Measurements from ENCODE around the gene MYO3B.
"Not testable (repeated sequence)": the region's sequence is repeated elsewhere in the genome, so short reads cannot be mapped to it uniquely, and the experiment has no call there.

MYO3B gene

DNA sequence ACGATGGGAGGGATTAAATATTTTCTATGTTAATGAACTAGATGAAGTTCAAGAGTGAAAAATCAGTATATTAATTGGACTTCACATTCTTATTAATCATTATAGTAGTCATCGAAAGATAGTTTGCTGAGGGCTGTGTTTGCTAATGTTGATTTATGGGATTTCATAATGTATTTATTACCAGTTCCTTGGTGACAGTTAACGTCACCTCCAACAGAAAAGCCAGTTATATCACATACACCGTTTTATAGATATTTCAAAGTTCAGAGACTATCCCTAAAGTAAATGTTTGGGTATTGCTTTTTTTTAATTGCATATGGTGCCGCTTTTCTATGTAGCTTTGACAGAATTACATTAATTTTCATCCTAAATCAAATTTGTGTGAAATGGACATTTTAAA, 487.8 kb downstream of the MYO3B start:
- DNase-seq: no peak

DNA sequence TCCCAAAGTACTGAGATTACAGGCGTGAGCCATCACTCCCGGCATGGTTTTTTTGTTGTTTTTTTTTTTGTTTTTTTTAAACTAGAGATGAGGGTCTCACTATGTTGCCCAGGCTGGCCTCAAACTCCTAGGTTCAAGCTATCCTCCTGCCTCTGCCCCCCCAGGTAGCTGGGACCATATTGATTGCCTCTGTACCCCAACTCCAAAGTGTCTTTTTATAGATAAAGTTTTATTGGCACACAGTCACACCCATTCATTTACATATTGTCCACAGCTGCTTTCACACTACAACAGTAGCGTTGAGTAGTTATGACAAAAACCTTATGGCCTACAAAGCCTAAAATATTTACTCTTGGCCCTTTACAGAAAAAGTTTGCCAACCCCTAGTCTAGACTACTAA, 492.0 kb downstream of the MYO3B start:
- no peak for DNase-seq

DNA sequence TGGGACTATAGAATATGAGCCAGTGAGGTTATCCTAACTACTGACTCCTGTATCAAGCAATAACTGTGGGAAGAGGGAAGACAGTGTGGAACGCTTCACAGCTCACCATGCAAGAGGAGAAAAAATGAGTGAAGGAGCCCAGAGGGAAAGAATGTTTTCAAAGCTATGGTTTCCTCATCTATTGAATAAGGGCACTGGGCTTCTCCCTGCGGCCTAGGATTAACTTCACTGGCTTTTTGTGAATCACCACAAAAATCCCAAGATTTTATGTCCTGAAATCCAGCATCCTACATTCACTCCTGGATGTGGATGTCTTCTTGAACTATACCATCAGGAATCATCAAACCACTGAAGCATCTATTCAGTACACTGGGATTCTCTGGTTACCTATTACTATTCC, 492.7 kb downstream of the MYO3B start:
- no peak for DNase-seq

DNA sequence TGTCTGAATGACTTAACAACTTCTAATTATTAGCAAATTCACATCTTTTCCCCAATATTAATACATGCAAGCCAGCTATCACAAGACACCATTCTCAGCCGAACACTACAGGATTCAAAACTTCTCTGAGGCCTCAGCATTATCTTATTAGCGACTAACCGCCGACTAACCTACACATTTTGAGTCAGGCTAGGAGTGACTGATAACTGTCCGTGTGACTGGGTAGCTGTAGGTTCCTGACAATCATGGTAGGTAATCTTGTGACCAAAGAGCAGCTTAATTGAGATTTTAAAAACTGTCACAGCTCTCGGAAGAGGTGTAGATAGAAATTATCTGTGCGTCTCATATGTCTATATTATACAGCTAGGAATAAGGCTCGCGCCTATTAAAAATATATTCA, 493.1 kb downstream of the MYO3B start:
- no peak for DNase-seq

GRCh38 chr2:170674282-170674681, 496.3 kb downstream of the MYO3B start:
- DNase-seq: not testable (repeated sequence)

- no peak for DNase-seq
Measured at GRCh38 chr2:170675701-170676100, 497.8 kb downstream of the MYO3B start.

- DNase-seq: no peak
Measured at GRCh38 chr2:170679607-170680079, 501.7 kb downstream of the MYO3B start.

DNA sequence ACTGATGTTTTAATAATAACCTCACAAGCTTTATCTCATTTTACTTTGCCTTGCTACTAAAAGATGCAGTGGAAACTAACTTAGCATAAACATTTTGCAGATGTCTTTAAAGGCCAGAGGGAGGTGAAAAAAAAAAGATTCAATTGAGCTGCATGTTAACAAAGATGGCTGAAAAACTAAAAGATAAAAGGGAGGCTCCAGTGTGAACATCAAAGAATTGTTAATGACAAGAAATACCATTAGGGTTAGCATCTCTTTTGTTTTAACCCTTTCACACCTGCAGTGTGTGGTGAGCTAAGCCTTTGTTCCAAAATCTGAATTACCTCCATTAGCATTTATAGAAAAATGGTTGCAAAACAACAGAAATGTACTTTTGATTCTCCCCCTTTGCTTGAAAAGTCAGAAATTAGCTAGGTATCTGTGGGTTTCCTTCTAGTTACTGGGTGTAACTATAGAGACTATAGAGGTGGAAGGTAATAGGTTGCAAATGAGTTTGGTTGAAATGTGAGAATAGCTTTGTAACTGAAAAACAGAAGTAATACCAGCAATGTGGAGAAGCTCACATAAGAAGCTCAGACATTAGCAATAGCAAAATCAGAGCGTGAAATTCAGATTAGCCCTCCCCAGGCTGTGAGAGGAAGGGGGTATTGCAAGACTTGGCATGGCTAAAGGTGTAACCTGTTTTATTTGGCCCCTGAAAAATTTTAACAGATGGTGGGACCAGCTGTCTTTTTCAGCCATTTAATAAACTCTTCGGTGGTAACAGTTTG, 502.4 kb downstream of the MYO3B start:
- DNase-seq: no peak

DNA sequence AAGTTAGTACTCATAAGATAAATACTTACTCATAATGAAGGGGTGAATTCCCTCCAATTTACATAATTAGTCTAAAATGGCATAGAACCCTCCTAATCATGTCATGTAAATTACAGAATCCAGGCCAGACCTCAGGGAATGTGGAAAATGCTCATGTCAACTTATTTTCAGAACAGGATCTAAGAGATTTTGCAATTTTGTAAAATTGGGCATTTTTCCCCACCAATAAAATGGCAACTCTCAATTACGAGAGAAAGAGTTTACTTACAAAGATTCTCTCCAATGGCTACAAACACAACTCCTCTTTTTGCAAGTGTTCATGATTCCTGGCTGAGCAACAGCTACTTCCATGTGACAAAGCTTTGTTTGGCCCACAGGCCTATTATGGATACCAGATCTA, 503.4 kb downstream of the MYO3B start:
- no peak for DNase-seq

DNA sequence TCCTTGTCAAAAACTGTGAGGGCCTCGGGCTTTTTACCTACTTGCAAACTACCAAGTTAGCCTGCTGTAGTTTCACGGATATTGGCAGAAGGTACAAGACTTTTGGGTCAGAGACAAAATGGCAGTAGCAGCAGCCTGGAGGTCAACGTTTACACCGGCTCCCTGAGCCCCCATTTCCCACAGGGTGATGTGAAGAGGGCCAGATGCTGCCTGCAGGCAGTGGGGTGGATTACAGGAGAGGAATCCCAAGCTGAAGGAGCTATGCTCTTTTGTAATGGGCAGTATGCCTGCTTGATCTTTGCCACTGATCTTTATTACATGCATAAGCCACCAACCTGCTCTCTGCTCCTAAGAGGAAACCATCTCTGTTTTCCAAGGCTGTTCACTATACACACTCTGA, 507.6 kb downstream of the MYO3B start:
- no peak for DNase-seq

GRCh38 chr2:170689481-170689880, 511.5 kb downstream of the MYO3B start:
- DNase-seq: no peak

- no peak for DNase-seq
Measured at GRCh38 chr2:170690640-170691039, 512.7 kb downstream of the MYO3B start.

- DNase-seq: no peak
Measured at GRCh38 chr2:170694316-170694715, 516.4 kb downstream of the MYO3B start.

DNA sequence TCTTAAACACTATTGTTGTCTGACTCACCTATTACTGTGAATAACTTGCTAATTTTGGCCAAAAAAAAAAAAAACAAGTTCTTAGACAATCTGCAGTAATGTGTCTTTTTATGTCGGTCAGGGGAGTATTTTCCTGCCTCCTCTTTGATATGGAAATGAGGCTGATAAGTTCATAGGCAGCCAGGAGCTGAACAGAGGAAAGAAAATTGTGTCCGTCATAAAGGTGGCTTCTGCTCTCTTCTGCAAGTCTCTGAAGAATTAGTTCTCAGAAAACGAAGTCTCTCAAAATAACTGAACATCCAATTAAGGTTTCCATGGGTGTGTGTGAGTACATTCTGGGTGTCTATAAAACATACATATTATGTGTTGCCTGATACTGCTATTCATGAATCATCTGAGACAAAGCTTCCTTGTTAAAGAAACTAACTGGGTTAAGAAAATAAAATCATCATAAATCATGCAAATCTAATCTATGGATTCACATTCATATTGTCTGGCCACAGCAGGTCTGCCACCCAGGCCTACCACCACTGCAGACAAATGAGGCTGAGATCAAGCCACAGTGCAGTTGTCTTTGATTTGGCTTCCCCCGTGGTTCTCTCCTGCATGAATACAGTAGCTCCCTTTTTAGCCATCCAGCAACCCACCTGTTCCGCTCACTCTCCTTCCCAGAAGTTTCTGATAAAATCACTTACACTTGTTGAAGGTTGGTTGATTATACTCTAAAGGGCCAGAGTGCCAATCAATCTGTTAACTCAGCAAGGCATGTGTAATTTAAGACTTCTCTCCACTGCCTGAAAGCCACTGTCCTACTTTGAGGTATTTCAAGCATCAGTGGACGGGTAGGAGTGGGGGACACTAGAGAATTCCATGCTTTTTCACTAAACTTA, 517.8 kb downstream of the MYO3B start:
- no peak for DNase-seq

DNA sequence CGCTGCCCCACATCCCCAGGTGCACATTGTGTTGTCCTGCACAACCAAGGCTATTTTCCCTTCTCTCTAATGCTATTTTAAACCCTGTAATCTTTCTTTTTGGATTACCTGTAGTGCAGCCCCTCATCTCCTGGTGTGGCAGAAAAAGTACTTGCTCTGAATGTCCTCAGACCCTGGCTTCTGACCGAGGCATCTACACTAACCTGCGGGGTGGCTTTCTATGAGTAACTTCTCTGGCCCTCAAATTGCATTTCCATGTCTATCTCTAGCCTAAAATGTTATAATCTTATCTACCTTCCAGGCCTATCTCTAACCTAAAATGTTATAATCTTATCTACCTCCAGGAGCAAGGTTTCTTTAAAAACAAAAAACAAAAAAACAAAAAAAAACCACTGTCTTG, 519.0 kb downstream of the MYO3B start:
- no peak for DNase-seq

DNA sequence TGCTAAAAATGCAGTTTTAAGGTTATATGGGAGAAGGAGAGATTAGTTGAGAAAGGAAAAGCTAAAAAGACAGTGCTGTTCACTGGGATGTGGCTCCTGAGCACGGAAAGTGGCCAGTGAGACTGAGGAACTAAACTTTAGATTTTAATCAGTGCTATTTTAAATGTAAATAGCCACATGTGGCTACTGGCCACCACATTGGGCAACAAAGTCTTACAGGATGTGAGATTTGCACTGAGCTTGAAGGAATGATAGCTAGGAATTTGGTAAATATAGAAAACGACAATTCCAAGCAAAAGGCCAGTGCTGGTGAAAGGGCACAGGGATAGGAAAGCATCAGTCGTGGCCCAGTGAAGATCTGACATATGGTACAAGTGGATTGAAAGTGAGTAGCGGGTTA, 523.1 kb downstream of the MYO3B start:
- DNase-seq: no peak

GRCh38 chr2:170703776-170704476, 526.0 kb downstream of the MYO3B start:
- DNase-seq: no peak

Data from activated effector memory CD4-positive, alpha-beta T cell treated with anti-CD3 and anti-CD28 coated beads, Interleukin-2, amount 50 U/mL, for 16 hours (primary cell).